Body of pancreas (tissue), 4 donors: ENCODE results near the gene UTF1.

Experiments
- POLR2A ChIP-seq, 3 donors: fragments of 450-650 bp; IDR thresholded peaks; one replicate each; pipeline ENCODE4 v1.6.1; 2016; ENCODE audit warnings: antibody characterized with exemption in 3 of 3, mild to moderate bottlenecking in 2 of 3
- TF ChIP-seq, protein P1 (sequence below), 7 experiments: fragments of 450-650 bp in 4 of 7; fragments of 200-600 bp in 3 of 7; sonication (generic) in 3 of 7; IDR thresholded peaks; one replicate each; pipeline ENCODE4 v1.5.1; 2016 to 2019; ENCODE audit warnings: antibody characterized with exemption in 7 of 7

- TF ChIP-seq, protein P1, sequence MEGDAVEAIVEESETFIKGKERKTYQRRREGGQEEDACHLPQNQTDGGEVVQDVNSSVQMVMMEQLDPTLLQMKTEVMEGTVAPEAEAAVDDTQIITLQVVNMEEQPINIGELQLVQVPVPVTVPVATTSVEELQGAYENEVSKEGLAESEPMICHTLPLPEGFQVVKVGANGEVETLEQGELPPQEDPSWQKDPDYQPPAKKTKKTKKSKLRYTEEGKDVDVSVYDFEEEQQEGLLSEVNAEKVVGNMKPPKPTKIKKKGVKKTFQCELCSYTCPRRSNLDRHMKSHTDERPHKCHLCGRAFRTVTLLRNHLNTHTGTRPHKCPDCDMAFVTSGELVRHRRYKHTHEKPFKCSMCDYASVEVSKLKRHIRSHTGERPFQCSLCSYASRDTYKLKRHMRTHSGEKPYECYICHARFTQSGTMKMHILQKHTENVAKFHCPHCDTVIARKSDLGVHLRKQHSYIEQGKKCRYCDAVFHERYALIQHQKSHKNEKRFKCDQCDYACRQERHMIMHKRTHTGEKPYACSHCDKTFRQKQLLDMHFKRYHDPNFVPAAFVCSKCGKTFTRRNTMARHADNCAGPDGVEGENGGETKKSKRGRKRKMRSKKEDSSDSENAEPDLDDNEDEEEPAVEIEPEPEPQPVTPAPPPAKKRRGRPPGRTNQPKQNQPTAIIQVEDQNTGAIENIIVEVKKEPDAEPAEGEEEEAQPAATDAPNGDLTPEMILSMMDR (IDR thresholded peaks at IDR 0.05) = no peak
- TF ChIP-seq POLR2A (IDR thresholded peaks at IDR 0.05) = no peak
Measured at GRCh38 chr10:133276100-133276434, 46.0 kb downstream of the UTF1 start.
